ENCODE results near the gene TOB1. TPM values are rescaled to one million over a fixed set of nuclear protein-coding genes. Genes with fewer than 3 reads are reported as not detected.

Gene TOB1
- total RNA-seq, 2 experiments from 2014 or later: 419 to 449 TPM

GRCh38 chr17:50911890-50912289 is 45.7 kb upstream of the TOB1 start:
- ATAC-seq (ENCODE audit: poor library complexity) (no peak), DNase-seq (no peak)
- POLR2A ChIA-PET: interaction anchor here (0.7 to 17.8 kb wide), 4 partner anchors 19 to 59 kb away, joined by 3 to 278 read pairs (median 17); partner anchors contain the start of gene TOB1
- H3K36me3 ChIP-seq (ENCODE audit: insufficient read depth, low read length): no peaks in the 10 kb centered on the region
- Mint-ChIP-seq H3K27me3 (no peaks in the 10 kb centered on the region), H3K4me1 (ENCODE audit: low read depth) (peaks cover 68% of the 10 kb centered on the region), H3K9me3 (no peaks in the 10 kb centered on the region), H3K36me3 (ENCODE audit: low read depth) (no peaks in the 10 kb centered on the region), H3K4me3 (no peak overlapping the region), H3K27ac (peak overlapping the region; percentile 86)
- H3K4me1 ChIP-seq (ENCODE audit: insufficient read depth, low read length): peaks cover 87% of the 10 kb centered on the region
- CTCF ChIA-PET: no interaction called here
- peak overlapping the region in 1 of 2 donors; percentile 33 for H3K27ac ChIP-seq (ENCODE audit: low read depth in 1 of 2, low read length in 2 of 2)
- intact Hi-C loops (cut with DNase I, micrococcal nuclease): loop anchor here (5.0 kb wide), 1 partner anchor 35 kb away; no protein-coding TSS in a partner anchor
- TF ChIP-seq, protein P1, sequence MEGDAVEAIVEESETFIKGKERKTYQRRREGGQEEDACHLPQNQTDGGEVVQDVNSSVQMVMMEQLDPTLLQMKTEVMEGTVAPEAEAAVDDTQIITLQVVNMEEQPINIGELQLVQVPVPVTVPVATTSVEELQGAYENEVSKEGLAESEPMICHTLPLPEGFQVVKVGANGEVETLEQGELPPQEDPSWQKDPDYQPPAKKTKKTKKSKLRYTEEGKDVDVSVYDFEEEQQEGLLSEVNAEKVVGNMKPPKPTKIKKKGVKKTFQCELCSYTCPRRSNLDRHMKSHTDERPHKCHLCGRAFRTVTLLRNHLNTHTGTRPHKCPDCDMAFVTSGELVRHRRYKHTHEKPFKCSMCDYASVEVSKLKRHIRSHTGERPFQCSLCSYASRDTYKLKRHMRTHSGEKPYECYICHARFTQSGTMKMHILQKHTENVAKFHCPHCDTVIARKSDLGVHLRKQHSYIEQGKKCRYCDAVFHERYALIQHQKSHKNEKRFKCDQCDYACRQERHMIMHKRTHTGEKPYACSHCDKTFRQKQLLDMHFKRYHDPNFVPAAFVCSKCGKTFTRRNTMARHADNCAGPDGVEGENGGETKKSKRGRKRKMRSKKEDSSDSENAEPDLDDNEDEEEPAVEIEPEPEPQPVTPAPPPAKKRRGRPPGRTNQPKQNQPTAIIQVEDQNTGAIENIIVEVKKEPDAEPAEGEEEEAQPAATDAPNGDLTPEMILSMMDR (IDR thresholded peaks at IDR 0.05): no peak
- H3K9me3 ChIP-seq (ENCODE audit: control insufficient read depth in 1 of 2, insufficient read depth in 1 of 2, low read length in 2 of 2): no peaks in the 10 kb centered on the region
- H3K4me3 ChIP-seq (ENCODE audit: low read length): no peak overlapping the region
- H3K27me3 ChIP-seq (ENCODE audit: control insufficient read depth in 1 of 2, insufficient read depth in 2 of 2, low read length in 2 of 2): no peaks in the 10 kb centered on the region

GRCh38 chr17:50911450-50911849 is 45.3 kb upstream of the TOB1 start:
- Histone ChIP-seq H3K27me3 (ENCODE audit: control insufficient read depth in 1 of 2, insufficient read depth in 2 of 2, low read length in 2 of 2) (no peaks in the 10 kb centered on the region), H3K36me3 (ENCODE audit: insufficient read depth, low read length) (no peaks in the 10 kb centered on the region), H3K4me1 (ENCODE audit: insufficient read depth, low read length) (peaks cover 87% of the 10 kb centered on the region), H3K27ac (ENCODE audit: low read depth in 1 of 2, low read length in 2 of 2) (peak overlapping the region in 1 of 2 donors; percentile 67), H3K4me3 (ENCODE audit: low read length) (no peak overlapping the region), H3K9me3 (ENCODE audit: control insufficient read depth in 1 of 2, insufficient read depth in 1 of 2, low read length in 2 of 2) (no peaks in the 10 kb centered on the region)
- DNase-seq (no peak), ATAC-seq (ENCODE audit: poor library complexity) (no peak)
- ChIA-PET CTCF (interaction anchor here (0.9 to 3.6 kb wide), 3 partner anchors 40 to 129 kb away, joined by 4 to 18 read pairs (median 4); no protein-coding TSS in a partner anchor), POLR2A (interaction anchor here (0.7 to 17.8 kb wide), 8 partner anchors 19 to 58 kb away, joined by 3 to 278 read pairs (median 4); partner anchors contain the start of gene TOB1)
- no peaks in the 10 kb centered on the region for H3K9me3 Mint-ChIP-seq
- peak overlapping the region; percentile 86 for H3K27ac Mint-ChIP-seq
- no peaks in the 10 kb centered on the region for H3K27me3 Mint-ChIP-seq
- H3K36me3 Mint-ChIP-seq (ENCODE audit: low read depth): no peaks in the 10 kb centered on the region
- TF ChIP-seq, protein P1 (IDR thresholded peaks at IDR 0.05): no peak
- no peak overlapping the region for H3K4me3 Mint-ChIP-seq
- H3K4me1 Mint-ChIP-seq (ENCODE audit: low read depth): peaks cover 66% of the 10 kb centered on the region
- intact Hi-C loops (cut with DNase I, micrococcal nuclease): loop anchor here (5.0 kb wide), 1 partner anchor 36 kb away; no protein-coding TSS in a partner anchor

- Histone ChIP-seq H3K27ac (ENCODE audit: low read depth in 1 of 2, low read length in 2 of 2) (peak overlapping the region; percentile 67 to 81), H3K9me3 (ENCODE audit: control insufficient read depth in 1 of 2, insufficient read depth in 1 of 2, low read length in 2 of 2) (no peaks in the 10 kb centered on the region), H3K27me3 (ENCODE audit: control insufficient read depth in 1 of 2, insufficient read depth in 2 of 2, low read length in 2 of 2) (no peaks in the 10 kb centered on the region), H3K4me3 (ENCODE audit: low read length) (peak overlapping the region; percentile 4), H3K36me3 (ENCODE audit: insufficient read depth, low read length) (no peaks in the 10 kb centered on the region), H3K4me1 (ENCODE audit: insufficient read depth, low read length) (peaks cover 92% of the 10 kb centered on the region)
- ChIA-PET CTCF (interaction anchor here (0.7 to 3.6 kb wide), 7 partner anchors 9 to 57 kb away, joined by 3 to 18 read pairs (median 4); partner anchors contain the start of gene TOB1), POLR2A (interaction anchor here (1.0 to 17.8 kb wide), 8 partner anchors 21 to 54 kb away, joined by 3 to 278 read pairs (median 12); partner anchors contain the start of gene TOB1)
- ATAC-seq (ENCODE audit: poor library complexity) (peak; percentile 89), DNase-seq (peak; percentile 65 to 95 (median 80))
- Mint-ChIP-seq H3K27ac (peak overlapping the region; percentile 86), H3K4me3 (peak overlapping the region; percentile 83), H3K4me1 (ENCODE audit: low read depth) (peaks cover 64% of the 10 kb centered on the region), H3K36me3 (ENCODE audit: low read depth) (no peaks in the 10 kb centered on the region), H3K27me3 (no peaks in the 10 kb centered on the region), H3K9me3 (no peaks in the 10 kb centered on the region)
- TF ChIP-seq, protein P1 (IDR thresholded peaks at IDR 0.05): peak; percentile 6
- intact Hi-C loops (cut with DNase I, micrococcal nuclease): loop anchor here (1.0 to 5.0 kb wide), 6 partner anchors 9 to 43 kb away; no protein-coding TSS in a partner anchor
Measured at GRCh38 chr17:50909765-50910605, 43.8 kb upstream of the TOB1 start.
